CD8-positive, alpha-beta memory T cell (primary cell): ENCODE measurements around the gene METAP1D. TPM values are rescaled to one million over a fixed set of nuclear protein-coding genes. Genes with fewer than 3 reads are reported as not detected.

ENCODE experiments used
- CTCF ChIA-PET: fragments of 350-600 bp; sonication (Branson Sonifier 250); formaldehyde crosslinking; loops from one replicate; lab custom pipeline; 2021; ENCODE audit warnings: antibody characterized with exemption; lab: Charles Lee
- POLR2A ChIA-PET: fragments of 350-600 bp; sonication (Branson Sonifier 250); formaldehyde crosslinking; loops from one replicate; lab custom pipeline; 2021; ENCODE audit warnings: antibody characterized with exemption; lab: Charles Lee
- DNase-seq, 5 donors: peaks; one replicate each; pipeline versions ENCODE4 v3.0.0 to v3.0.0-alpha.2; 2020 to 2022; ENCODE audit warnings: mixed read lengths in 1 of 5
- H3K27ac ChIP-seq: one replicate; pipeline ENCODE4 v1.7.0; 2013; ENCODE audit warnings: low read depth, mild to moderate bottlenecking, low read length, moderate library complexity
- H3K27me3 ChIP-seq: 2 replicates; pipeline ENCODE4 v1.7.0; 2013; ENCODE audit warnings: low read length, mild to moderate bottlenecking; ENCODE audit not compliant: insufficient read depth, poor library complexity, severe bottlenecking
- H3K36me3 ChIP-seq: 2 replicates; pipeline ENCODE4 v1.7.0; 2013; ENCODE audit warnings: mild to moderate bottlenecking, low read length, moderate library complexity; ENCODE audit not compliant: insufficient read depth
- H3K4me1 ChIP-seq: 2 replicates; pipeline ENCODE4 v1.7.0; 2013; ENCODE audit warnings: mild to moderate bottlenecking, low read length, moderate library complexity; ENCODE audit not compliant: insufficient read depth
- H3K4me3 ChIP-seq: 2 replicates; pipeline ENCODE4 v1.7.0; 2013; ENCODE audit warnings: mild to moderate bottlenecking, low read length
- H3K9me3 ChIP-seq: 2 replicates; pipeline ENCODE4 v1.7.0; 2013; ENCODE audit warnings: mild to moderate bottlenecking, low read length
- H3K27ac Mint-ChIP-seq, 8 donors: one replicate each; pipeline ENCODE4 v1.8.0; 2020 to 2021; ENCODE audit warnings: mixed read lengths in 8 of 8, mild to moderate bottlenecking in 6 of 8, inconsistent platforms in 3 of 8, moderate library complexity in 3 of 8
- H3K27me3 Mint-ChIP-seq, 2 donors: one replicate each; pipeline ENCODE4 v1.8.0; 2020 to 2021; ENCODE audit warnings: mixed read lengths in 2 of 2, mild to moderate bottlenecking in 1 of 2, moderate library complexity in 1 of 2
- H3K36me3 Mint-ChIP-seq, 3 donors: one replicate each; pipeline ENCODE4 v1.8.0; 2020 to 2021; ENCODE audit warnings: mixed read lengths in 3 of 3, inconsistent platforms in 1 of 3, mild to moderate bottlenecking in 1 of 3
- H3K4me1 Mint-ChIP-seq, 3 donors: one replicate each; pipeline ENCODE4 v1.8.0; 2020 to 2021; ENCODE audit warnings: mixed read lengths in 3 of 3, inconsistent platforms in 1 of 3, mild to moderate bottlenecking in 1 of 3
- H3K4me3 Mint-ChIP-seq, 7 donors: one replicate each; pipeline ENCODE4 v1.8.0; 2020 to 2021; ENCODE audit warnings: mixed read lengths in 7 of 7, mild to moderate bottlenecking in 6 of 7, moderate library complexity in 4 of 7, inconsistent platforms in 2 of 7
- H3K9me3 Mint-ChIP-seq, 5 donors: one replicate each; pipeline ENCODE4 v1.8.0; 2020 to 2022; ENCODE audit warnings: mixed read lengths in 5 of 5, mild to moderate bottlenecking in 3 of 5, moderate library complexity in 2 of 5, inconsistent platforms in 1 of 5
- polyA plus RNA-seq: library from polyadenylated mRNA; unstranded; fragments of 300-500 nt; fragmentation: Illumina TruSeq; gene quantifications from one replicate; pipeline ENCODE4 v1.2.3, GENCODE V29; 2021
- total RNA-seq, 2 experiments: library from RNA; stranded (reverse); gene quantifications; one replicate each; pipeline ENCODE4 v1.2.3, GENCODE V29; 2021

Gene METAP1D
- total and polyA plus RNA-seq, 3 experiments from 2014 or later: 2.7 to 10.2 (median 9.0) TPM

DNA sequence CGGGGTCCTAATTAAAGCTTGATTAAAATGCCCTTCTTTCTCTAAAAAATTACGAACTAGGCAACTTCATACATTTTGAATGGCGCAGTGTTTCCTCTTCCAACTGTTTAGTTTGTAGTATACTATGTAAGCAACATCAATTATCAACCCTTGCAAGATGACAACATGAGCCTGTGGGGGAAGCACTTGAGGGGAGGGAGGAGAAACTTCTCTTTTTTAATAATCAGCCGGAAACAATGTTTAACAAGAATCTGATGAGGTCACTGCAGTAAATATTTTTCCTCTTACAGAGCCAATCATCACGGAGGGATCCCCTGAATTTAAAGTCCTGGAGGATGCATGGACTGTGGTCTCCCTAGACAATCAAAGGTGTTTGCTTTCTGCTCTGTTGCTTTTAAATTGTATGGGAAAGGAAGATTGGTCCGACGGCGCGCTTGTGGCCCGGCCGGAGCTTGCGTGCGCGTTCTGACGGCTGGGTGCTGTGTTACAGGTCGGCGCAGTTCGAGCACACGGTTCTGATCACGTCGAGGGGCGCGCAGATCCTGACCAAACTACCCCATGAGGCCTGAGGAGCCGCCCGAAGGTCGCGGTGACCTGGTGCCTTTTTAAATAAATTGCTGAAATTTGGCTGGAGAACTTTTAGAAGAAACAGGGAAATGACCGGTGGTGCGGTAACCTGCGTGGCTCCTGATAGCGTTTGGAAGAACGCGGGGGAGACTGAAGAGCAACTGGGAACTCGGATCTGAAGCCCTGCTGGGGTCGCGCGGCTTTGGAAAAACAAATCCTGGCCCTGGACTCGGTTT, 80.3 kb downstream of the METAP1D start:
- peak in 1 of 5 donors; percentile 3 for DNase-seq
- Histone ChIP-seq H3K27me3 (peaks cover 62% of the 10 kb centered on the region), H3K27ac (no peak overlapping the region), H3K4me1 (peaks cover 22% of the 10 kb centered on the region), H3K9me3 (no peaks in the 10 kb centered on the region), H3K36me3 (no peaks in the 10 kb centered on the region), H3K4me3 (no peak overlapping the region)
- peak overlapping the region in 2 of 7 donors; percentile 5 to 21 for H3K4me3 Mint-ChIP-seq
- H3K4me1 Mint-ChIP-seq: peaks cover 16 to 25% (median 23%) of the 10 kb centered on the region in 3 donors
- H3K27ac Mint-ChIP-seq: peak overlapping the region in 4 of 8 donors; percentile 16 to 87 (median 56)
- ChIA-PET CTCF (no interaction called here), POLR2A (no interaction called here)
- H3K27me3 Mint-ChIP-seq: peaks cover 63 to 73% of the 10 kb centered on the region in 2 donors
- peaks cover 0 to 2% (median 2%) of the 10 kb centered on the region in 3 donors for H3K36me3 Mint-ChIP-seq
- H3K9me3 Mint-ChIP-seq: peaks cover 0 to 18% (median 13%) of the 10 kb centered on the region in 5 donors

DNA sequence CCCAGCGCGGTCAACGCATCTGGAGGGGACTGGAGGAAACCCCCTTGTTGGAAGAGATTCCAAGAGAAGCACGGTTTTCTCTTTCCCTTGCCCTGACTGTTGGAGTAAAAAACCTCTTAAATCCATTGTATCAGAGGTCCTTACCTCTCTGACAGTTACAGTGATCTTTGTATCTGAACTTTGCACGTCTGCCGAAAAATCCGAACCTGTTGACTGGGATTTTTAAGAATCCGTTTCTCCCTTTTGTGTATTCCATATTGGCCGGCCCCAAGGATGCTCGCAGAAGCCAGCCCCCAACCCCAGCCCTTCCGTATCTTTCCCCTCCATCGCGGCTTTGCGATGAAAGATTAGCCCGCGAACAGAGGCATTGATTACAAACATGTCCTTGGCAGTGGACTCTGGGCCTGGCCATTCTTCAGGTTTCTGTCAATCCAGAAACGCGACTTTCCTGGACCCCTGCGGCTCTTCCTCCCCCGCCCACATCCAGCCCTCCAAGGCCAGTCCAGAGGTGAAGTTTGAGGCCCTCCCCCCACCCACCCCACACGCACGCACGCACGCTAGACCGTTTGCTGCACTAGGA, 81.0 kb downstream of the METAP1D start:
- peaks cover 69% of the 10 kb centered on the region for H3K27me3 ChIP-seq
- H3K36me3 ChIP-seq: no peaks in the 10 kb centered on the region
- POLR2A ChIA-PET: interaction anchor here (0.6 kb wide), 1 partner anchor 62 kb away, joined by 8 read pairs; no protein-coding TSS in a partner anchor
- CTCF ChIA-PET: interaction anchor here (1.3 to 3.3 kb wide), 2 partner anchors 12 to 26 kb away, joined by 6 to 14 read pairs; no protein-coding TSS in a partner anchor
- Mint-ChIP-seq H3K4me3 (peak overlapping the region in 2 of 7 donors; percentile 15 to 55), H3K27ac (peak overlapping the region in 3 of 8 donors; percentile 44 to 87 (median 73)), H3K27me3 (peaks cover 67 to 78% of the 10 kb centered on the region in 2 donors), H3K9me3 (peaks cover 0 to 25% (median 13%) of the 10 kb centered on the region in 5 donors), H3K36me3 (peaks cover 0 to 2% (median 2%) of the 10 kb centered on the region in 3 donors), H3K4me1 (peaks cover 22 to 32% (median 30%) of the 10 kb centered on the region in 3 donors)
- H3K27ac ChIP-seq: no peak overlapping the region
- no peak overlapping the region for H3K4me3 ChIP-seq
- no peaks in the 10 kb centered on the region for H3K9me3 ChIP-seq
- DNase-seq: peak in 1 of 5 donors; percentile 6
- H3K4me1 ChIP-seq: peaks cover 29% of the 10 kb centered on the region

DNA sequence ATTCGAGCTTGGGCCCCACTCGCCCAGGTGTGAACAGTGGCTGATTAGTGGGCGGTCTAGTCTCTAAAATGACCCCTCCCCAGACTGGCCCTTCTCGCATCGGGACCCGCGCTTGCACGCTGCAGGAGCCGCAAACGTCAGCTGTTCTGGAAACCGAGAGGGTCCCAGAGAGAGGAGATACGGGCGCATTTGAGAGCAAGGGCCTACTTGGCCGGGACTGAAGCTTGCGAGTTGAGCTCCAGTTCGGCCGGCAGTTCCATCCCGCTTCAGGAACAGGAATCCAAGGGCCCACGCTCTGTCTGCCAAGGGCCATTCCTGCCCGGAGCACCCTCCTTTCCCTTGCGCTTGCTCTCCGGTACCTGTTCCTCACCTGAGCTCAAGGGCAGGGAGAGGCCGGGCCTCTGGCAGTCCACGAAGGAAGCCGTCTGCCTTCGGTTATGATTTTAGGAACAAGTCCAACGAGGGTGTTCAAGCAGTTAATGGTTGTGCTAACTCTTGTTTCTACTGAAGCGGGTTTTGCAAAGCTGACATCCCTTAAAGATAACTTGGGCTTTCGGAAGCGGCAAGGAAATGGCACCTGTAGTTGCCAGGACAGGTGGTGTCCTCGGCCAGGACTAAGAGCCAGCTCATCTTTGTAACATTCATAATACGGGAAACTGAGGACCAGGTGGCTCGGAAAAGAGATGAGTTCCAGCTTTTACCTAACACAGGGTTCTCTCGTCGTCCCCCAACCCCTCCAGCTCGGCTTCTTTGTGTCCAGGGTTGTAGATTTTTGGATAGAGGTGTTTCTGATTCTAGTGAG, 81.7 kb downstream of the METAP1D start:
- Histone ChIP-seq H3K27ac (no peak overlapping the region), H3K9me3 (no peaks in the 10 kb centered on the region), H3K27me3 (peaks cover 76% of the 10 kb centered on the region), H3K4me3 (no peak overlapping the region), H3K36me3 (no peaks in the 10 kb centered on the region), H3K4me1 (peaks cover 35% of the 10 kb centered on the region)
- Mint-ChIP-seq H3K36me3 (peaks cover 0 to 2% (median 0%) of the 10 kb centered on the region in 3 donors), H3K27ac (peak overlapping the region in 2 of 8 donors; percentile 65 to 92), H3K4me1 (peaks cover 28 to 39% (median 37%) of the 10 kb centered on the region in 3 donors), H3K27me3 (peaks cover 73 to 83% of the 10 kb centered on the region in 2 donors), H3K4me3 (peak overlapping the region in 3 of 7 donors; percentile 15 to 82 (median 51)), H3K9me3 (peaks cover 0 to 30% (median 15%) of the 10 kb centered on the region in 5 donors)
- CTCF ChIA-PET: interaction anchor here (1.3 to 3.3 kb wide), 3 partner anchors 11 to 25 kb away, joined by 6 to 14 read pairs (median 6); no protein-coding TSS in a partner anchor
- POLR2A ChIA-PET: interaction anchor here (0.6 kb wide), 1 partner anchor 61 kb away, joined by 8 read pairs; no protein-coding TSS in a partner anchor
- DNase-seq: peak in 1 of 5 donors; percentile 2

DNA sequence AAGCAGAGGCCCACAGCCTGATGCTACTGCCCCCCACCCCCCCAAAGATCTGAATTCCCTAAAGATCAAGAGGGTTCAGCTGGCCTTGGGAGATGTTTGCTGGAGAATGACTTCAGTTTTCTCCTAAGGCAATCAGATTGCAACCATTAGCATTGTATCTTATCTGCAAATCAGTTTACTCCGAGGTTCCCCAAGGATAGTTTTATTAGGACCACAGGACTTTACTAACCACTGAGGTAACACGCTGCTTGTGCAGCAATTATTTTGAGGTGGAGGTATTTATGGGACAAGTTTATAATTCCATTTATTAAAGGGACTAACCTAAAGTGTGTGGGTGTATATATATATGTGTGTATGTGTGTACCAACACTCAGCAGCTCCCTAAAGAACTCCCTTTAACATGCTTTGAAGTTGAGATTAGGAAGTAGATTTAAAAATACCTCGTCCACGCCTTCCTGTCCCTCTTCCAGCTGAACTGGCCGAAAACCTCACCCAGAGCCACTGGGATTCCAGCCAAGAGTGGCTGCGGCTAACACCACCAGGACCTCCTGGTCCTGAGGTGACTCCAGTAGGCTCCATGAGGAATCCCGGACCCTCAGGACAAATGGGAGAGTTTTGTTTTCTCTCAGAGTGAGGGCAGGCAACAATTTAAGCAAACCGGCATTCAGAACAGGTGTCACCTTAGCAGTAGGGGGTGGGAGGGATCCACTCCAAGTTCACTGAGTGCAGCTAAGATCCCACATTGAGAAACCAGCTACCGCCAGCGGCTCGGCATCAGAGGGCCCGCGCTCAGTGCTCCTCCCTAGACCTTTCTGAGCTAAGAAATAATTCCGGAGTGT, 82.6 kb downstream of the METAP1D start:
- DNase-seq: peak in 1 of 5 donors; percentile 0
- Mint-ChIP-seq H3K27ac (peak overlapping the region in 3 of 8 donors; percentile 53 to 92 (median 87)), H3K36me3 (peaks cover 0 to 2% (median 0%) of the 10 kb centered on the region in 3 donors), H3K4me1 (peaks cover 36 to 46% (median 46%) of the 10 kb centered on the region in 3 donors), H3K9me3 (peaks cover 0 to 38% (median 15%) of the 10 kb centered on the region in 5 donors), H3K4me3 (peak overlapping the region in 4 of 7 donors; percentile 26 to 82 (median 52)), H3K27me3 (peaks cover 82 to 89% of the 10 kb centered on the region in 2 donors)
- Histone ChIP-seq H3K36me3 (no peaks in the 10 kb centered on the region), H3K4me3 (no peak overlapping the region), H3K27ac (no peak overlapping the region), H3K27me3 (peaks cover 85% of the 10 kb centered on the region), H3K9me3 (no peaks in the 10 kb centered on the region), H3K4me1 (peaks cover 44% of the 10 kb centered on the region)
- ChIA-PET CTCF (interaction anchor here (1.3 to 3.3 kb wide), 4 partner anchors 10 to 24 kb away, joined by 5 to 14 read pairs (median 6); no protein-coding TSS in a partner anchor), POLR2A (interaction anchor here (0.5 to 0.7 kb wide), 2 partner anchors 10 to 367 kb away, joined by 3 to 4 read pairs; no protein-coding TSS in a partner anchor)

DNA sequence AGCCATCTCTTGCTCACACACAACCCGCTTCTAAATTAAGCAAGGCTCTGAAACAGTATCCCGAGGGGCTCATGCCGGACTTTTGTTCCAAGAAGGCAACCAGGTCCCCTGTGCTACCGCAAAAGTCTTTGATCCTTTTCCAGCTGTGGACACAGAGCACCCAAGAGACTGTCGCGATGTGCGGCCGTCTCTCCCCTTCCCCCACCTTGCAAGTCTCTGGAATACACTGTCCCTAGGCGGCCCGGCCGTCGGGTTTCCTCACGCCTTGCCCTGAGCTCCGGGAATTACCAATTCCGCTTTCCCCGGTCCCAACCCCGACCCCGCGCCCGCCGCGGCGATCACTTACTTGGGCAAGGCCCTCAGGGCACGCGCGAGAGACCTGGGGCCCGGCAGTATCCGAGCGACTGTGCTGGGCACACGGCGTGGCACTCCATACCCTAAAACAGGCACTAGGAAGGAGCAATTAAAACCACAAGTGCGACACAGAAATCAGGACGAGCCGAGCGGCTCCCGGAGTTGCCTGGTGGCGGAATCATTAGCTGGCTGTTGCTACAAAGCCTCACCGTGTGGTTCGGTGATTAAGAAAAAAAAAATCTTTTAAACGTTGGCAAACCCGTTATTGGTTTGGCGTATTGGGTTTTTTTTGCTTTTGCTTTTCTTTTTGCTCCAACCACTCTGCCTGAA, 83.3 kb downstream of the METAP1D start:
- peak overlapping the region; percentile 63 to 84 (median 81) for H3K4me3 Mint-ChIP-seq
- POLR2A ChIA-PET: interaction anchor here (0.7 kb wide), 1 partner anchor 10 kb away, joined by 3 read pairs; no protein-coding TSS in a partner anchor
- DNase-seq: peak in 1 of 5 donors; percentile 11
- Histone ChIP-seq H3K36me3 (no peaks in the 10 kb centered on the region), H3K4me1 (peaks cover 51% of the 10 kb centered on the region), H3K9me3 (no peaks in the 10 kb centered on the region), H3K27me3 (peaks cover 92% of the 10 kb centered on the region), H3K27ac (no peak overlapping the region), H3K4me3 (no peak overlapping the region)
- peak overlapping the region in 4 of 8 donors; percentile 17 to 92 (median 54) for H3K27ac Mint-ChIP-seq
- peaks cover 44 to 54% (median 53%) of the 10 kb centered on the region in 3 donors for H3K4me1 Mint-ChIP-seq
- CTCF ChIA-PET: interaction anchor here (1.7 to 3.3 kb wide), 3 partner anchors 9 to 23 kb away, joined by 5 to 14 read pairs (median 6); no protein-coding TSS in a partner anchor
- peaks cover 3 to 44% (median 18%) of the 10 kb centered on the region in 5 donors for H3K9me3 Mint-ChIP-seq
- peaks cover 0 to 2% (median 0%) of the 10 kb centered on the region in 3 donors for H3K36me3 Mint-ChIP-seq
- H3K27me3 Mint-ChIP-seq: peaks cover 88 to 96% of the 10 kb centered on the region in 2 donors

DNA sequence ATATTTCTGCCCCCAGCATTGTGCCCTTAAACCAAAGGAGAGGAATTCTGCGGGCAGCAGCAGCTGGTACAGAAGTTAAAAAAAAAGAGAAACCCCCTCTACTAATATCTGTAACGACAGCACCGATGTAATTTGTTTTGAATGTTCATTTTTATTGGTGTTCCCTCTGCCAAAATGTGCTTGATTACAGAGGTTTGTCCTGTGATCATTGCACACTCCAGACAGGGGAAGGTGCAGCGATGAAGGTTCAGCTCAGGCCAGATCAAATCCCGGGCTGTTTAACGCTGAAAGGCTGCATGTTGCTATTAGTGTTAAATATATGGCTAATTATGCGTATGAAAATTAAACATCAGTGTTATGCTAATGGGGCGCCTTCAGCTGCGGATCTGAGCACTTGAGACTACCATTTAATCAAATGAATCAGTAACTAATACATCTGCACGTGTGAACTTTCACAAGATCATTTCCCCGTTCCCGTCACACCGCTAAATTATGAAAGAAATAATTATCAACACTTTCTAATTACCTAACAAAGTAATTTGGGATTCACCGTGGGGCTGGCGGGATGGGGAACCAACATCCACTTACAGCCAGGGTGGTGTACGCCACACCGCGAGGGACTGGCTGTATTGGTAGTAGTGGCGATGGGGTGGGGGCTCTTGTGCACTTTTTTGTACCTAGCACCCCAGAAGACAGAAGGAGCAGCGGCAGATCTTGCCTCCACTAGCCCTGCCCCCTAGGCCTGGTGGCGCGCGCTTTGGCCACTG, 84.1 kb downstream of the METAP1D start:
- H3K4me3 ChIP-seq: no peak overlapping the region
- POLR2A ChIA-PET: no interaction called here
- H3K4me1 Mint-ChIP-seq: peaks cover 49 to 61% (median 59%) of the 10 kb centered on the region in 3 donors
- H3K27ac ChIP-seq: peak overlapping the region; percentile 71
- peak in 1 of 5 donors; percentile 14 for DNase-seq
- H3K27me3 Mint-ChIP-seq: peaks cover 95 to 100% of the 10 kb centered on the region in 2 donors
- CTCF ChIA-PET: interaction anchor here (1.7 to 3.3 kb wide), 2 partner anchors 9 to 23 kb away, joined by 5 to 14 read pairs; no protein-coding TSS in a partner anchor
- peaks cover 100% of the 10 kb centered on the region for H3K27me3 ChIP-seq
- peak overlapping the region; percentile 66 to 92 (median 81) for H3K4me3 Mint-ChIP-seq
- H3K36me3 Mint-ChIP-seq: peaks cover 0 to 2% (median 0%) of the 10 kb centered on the region in 3 donors
- peaks cover 3 to 48% (median 25%) of the 10 kb centered on the region in 5 donors for H3K9me3 Mint-ChIP-seq
- H3K36me3 ChIP-seq: no peaks in the 10 kb centered on the region
- peaks cover 57% of the 10 kb centered on the region for H3K4me1 ChIP-seq
- peak overlapping the region in 5 of 8 donors; percentile 23 to 92 (median 56) for H3K27ac Mint-ChIP-seq
- no peaks in the 10 kb centered on the region for H3K9me3 ChIP-seq
